ENCODE data around the gene HTR6.

The HTR6 gene

GRCh38 chr1:19656780-19657466 lies 7.8 kb upstream of the HTR6 start:
- DNase-seq (ENCODE audit: low spot score): no peak

GRCh38 chr1:19657511-19657910 lies 7.2 kb upstream of the HTR6 start:
- DNase-seq (ENCODE audit: low spot score): no peak

- DNase-seq (ENCODE audit: low spot score): no peak
These were observed 6.5 kb upstream of the HTR6 start for GRCh38 chr1:19658186-19658585.

- no peak for DNase-seq (ENCODE audit: low spot score)
These were observed 2.9 kb upstream of the HTR6 start for GRCh38 chr1:19661721-19662228.

- no peak for DNase-seq (ENCODE audit: low spot score)
These were observed 2.4 kb upstream of the HTR6 start for GRCh38 chr1:19662313-19662712.

GRCh38 chr1:19665186-19665495 lies 466 bp downstream of the HTR6 start:
- DNase-seq (ENCODE audit: low spot score): no peak

GRCh38 chr1:19665496-19666465 lies 1.1 kb downstream of the HTR6 start:
- DNase-seq (ENCODE audit: low spot score): no peak

GRCh38 chr1:19668888-19669287 lies 4.2 kb downstream of the HTR6 start:
- DNase-seq (ENCODE audit: low spot score): no peak

- no peak for DNase-seq (ENCODE audit: low spot score)
These were observed 6.1 kb downstream of the HTR6 start for GRCh38 chr1:19670787-19671186.

- no peak for DNase-seq (ENCODE audit: low spot score)
These were observed 7.6 kb downstream of the HTR6 start for GRCh38 chr1:19672237-19672636.

GRCh38 chr1:19675797-19676196 lies 11.1 kb downstream of the HTR6 start:
- DNase-seq (ENCODE audit: low spot score): no peak

GRCh38 chr1:19676438-19676922 lies 11.8 kb downstream of the HTR6 start:
- DNase-seq (ENCODE audit: low spot score): peak; percentile 78

GRCh38 chr1:19678493-19678892 lies 13.8 kb downstream of the HTR6 start:
- no peak for DNase-seq (ENCODE audit: low spot score)

- DNase-seq (ENCODE audit: low spot score): no peak
These were observed 14.3 kb downstream of the HTR6 start for GRCh38 chr1:19678931-19679453.

- no peak for DNase-seq (ENCODE audit: low spot score)
These were observed 15.0 kb downstream of the HTR6 start for GRCh38 chr1:19679691-19680090.

GRCh38 chr1:19680644-19681043 lies 16.0 kb downstream of the HTR6 start:
- DNase-seq (ENCODE audit: low spot score): no peak

GRCh38 chr1:19682257-19682656 lies 17.6 kb downstream of the HTR6 start:
- DNase-seq (ENCODE audit: low spot score): no peak

- no peak for DNase-seq (ENCODE audit: low spot score)
These were observed 18.2 kb downstream of the HTR6 start for GRCh38 chr1:19682901-19683300.

GRCh38 chr1:19683351-19683750 lies 18.7 kb downstream of the HTR6 start:
- DNase-seq (ENCODE audit: low spot score): no peak

GRCh38 chr1:19684677-19685076 lies 20.0 kb downstream of the HTR6 start:
- DNase-seq (ENCODE audit: low spot score): no peak

- no peak for DNase-seq (ENCODE audit: low spot score)
These were observed 21.3 kb downstream of the HTR6 start for GRCh38 chr1:19685994-19686393.

- DNase-seq (ENCODE audit: low spot score): no peak
These were observed 22.7 kb downstream of the HTR6 start for GRCh38 chr1:19687414-19687813.
